H1 (cell line): Measurements from ENCODE around the gene OCLN. TPM values are rescaled to one million over a fixed set of nuclear protein-coding genes. Genes with fewer than 3 reads are reported as not detected.
A peak's percentile ranks its signal among the peaks of the same experiment; 100 is the strongest.
"Not testable (repeated sequence)": the region's sequence is repeated elsewhere in the genome, so short reads cannot be mapped to it uniquely, and the experiment has no call there.

Source experiments
- CTCF ChIA-PET: fragments of 300-600 bp; sonication (Branson Sonifier 250); formaldehyde crosslinking; loops from one replicate; lab custom pipeline; 2021; ENCODE audit not compliant: partially characterized antibody; lab: Charles Lee
- POLR2A ChIA-PET: fragments of 300-600 bp; sonication (Branson Sonifier 250); formaldehyde crosslinking; loops from one replicate; lab custom pipeline; 2021; ENCODE audit warnings: inconsistent platforms; ENCODE audit not compliant: partially characterized antibody; lab: Charles Lee
- DNase-seq, 2 experiments: peaks; one replicate each; pipeline versions ENCODE4 v3.0.0 to v3.0.0-alpha.2; 2010 to 2022; ENCODE audit warnings: low spot score in 2 of 2, low read depth in 1 of 2, mixed read lengths in 1 of 2
- FAIRE-seq: peaks from 2 replicates; lab custom pipeline; 2011; peaks lifted over from hg19 to GRCh38; lab: Jason Lieb, UNC
- H2AFZ ChIP-seq: 2 replicates; pipeline ENCODE4 v1.8.1; 2012; ENCODE audit warnings: low read length, inconsistent platforms
- H2AK5ac ChIP-seq: 2 replicates; pipeline ENCODE4 v1.6.1; 2013; ENCODE audit warnings: low read depth, low read length
- H2BK120ac ChIP-seq: replicated peaks from 2 replicates; pipeline ENCODE3; 2013; ENCODE audit warnings: low read depth, low read length, inconsistent platforms
- H2BK12ac ChIP-seq: 2 replicates; pipeline ENCODE4 v1.6.1; 2013; ENCODE audit warnings: low read depth, low read length
- H2BK15ac ChIP-seq: 2 replicates; pipeline ENCODE4 v1.6.1; 2013; ENCODE audit warnings: low read length
- H2BK20ac ChIP-seq: 2 replicates; pipeline ENCODE4 v1.6.1; 2013; ENCODE audit warnings: low read length
- H2BK5ac ChIP-seq: 2 replicates; pipeline ENCODE4 v1.6.1; 2013; ENCODE audit warnings: low read depth, low read length
- H3K14ac ChIP-seq: 2 replicates; pipeline ENCODE4 v1.6.1; 2013; ENCODE audit warnings: inconsistent platforms; ENCODE audit not compliant: insufficient read length
- H3K18ac ChIP-seq: 2 replicates; pipeline ENCODE4 v1.6.1; 2013; ENCODE audit warnings: low read length; ENCODE audit errors: extremely low read depth
- H3K23ac ChIP-seq: 2 replicates; pipeline ENCODE4 v1.6.1; 2013; ENCODE audit warnings: inconsistent platforms; ENCODE audit not compliant: insufficient read length
- H3K23me2 ChIP-seq: 2 replicates; pipeline ENCODE4 v1.6.1; 2013; ENCODE audit warnings: low read depth, low read length
- H3K27ac ChIP-seq: 2 replicates; pipeline ENCODE4 v1.6.1; 2011; ENCODE audit warnings: low read depth, low read length, inconsistent platforms
- H3K27me3 ChIP-seq, 4 experiments: replicated peaks in 1 of 4; 1 replicate in 1 of 4; 2 replicates in 3 of 4; pipeline versions ENCODE4 v1.6.1 to v1.8.1; 2011 to 2013; ENCODE audit warnings: low read length in 3 of 4, mild to moderate bottlenecking in 3 of 4, inconsistent platforms in 2 of 4, mixed read lengths in 2 of 4, moderate library complexity in 1 of 4; ENCODE audit not compliant: control insufficient read depth in 3 of 4, insufficient read depth in 3 of 4; ENCODE audit errors: extremely low read depth in 1 of 4
- H3K36me3 ChIP-seq, 4 experiments: 2 replicates each; pipeline versions ENCODE4 v1.6.1 to v1.8.1; 2011 to 2013; ENCODE audit warnings: mild to moderate bottlenecking in 4 of 4, low read length in 3 of 4, moderate library complexity in 2 of 4, control low read depth in 1 of 4, inconsistent platforms in 1 of 4; ENCODE audit not compliant: insufficient read depth in 4 of 4, control insufficient read depth in 2 of 4
- H3K4ac ChIP-seq: replicated peaks from 2 replicates; pipeline ENCODE3; 2013; ENCODE audit warnings: low read length, low read depth, mixed read lengths, inconsistent platforms; ENCODE audit not compliant: insufficient read length
- H3K4me1 ChIP-seq, 4 experiments: replicated peaks in 1 of 4; 1 replicate in 1 of 4; 2 replicates in 3 of 4; pipeline versions ENCODE4 v1.6.1 to v1.8.1; 2011 to 2013; ENCODE audit warnings: low read length in 3 of 4, inconsistent platforms in 2 of 4, mixed read lengths in 1 of 4; ENCODE audit not compliant: insufficient read depth in 4 of 4, control insufficient read depth in 3 of 4
- H3K4me2 ChIP-seq, 2 experiments: 2 replicates each; pipeline versions ENCODE4 v1.6.1 to v1.8.1; 2011 to 2013; ENCODE audit warnings: low read depth in 2 of 2, low read length in 2 of 2, control low read depth in 1 of 2, inconsistent platforms in 1 of 2, mild to moderate bottlenecking in 1 of 2; ENCODE audit not compliant: insufficient read depth in 1 of 2
- H3K4me3 ChIP-seq, 4 experiments: fragments of 200-600, 300-600 bp in 1 of 4; sonication (generic), shearing (Covaris generic), sonication (Bioruptor Twin) in 1 of 4; 2 replicates each; pipeline versions ENCODE4 v1.5.1 to v1.8.1; 2011 to 2016; ENCODE audit warnings: low read length in 4 of 4, low read depth in 3 of 4, control low read depth in 2 of 4, inconsistent platforms in 2 of 4, mild to moderate bottlenecking in 2 of 4, mixed read lengths in 1 of 4, moderate library complexity in 1 of 4; ENCODE audit not compliant: insufficient read depth in 2 of 4; ENCODE audit errors: extremely low read depth in 1 of 4
- H3K56ac ChIP-seq: replicated peaks from 2 replicates; pipeline ENCODE3; 2013; ENCODE audit warnings: low read depth, mild to moderate bottlenecking, mixed read lengths, low read length, inconsistent platforms; ENCODE audit not compliant: insufficient read length
- H3K79me1 ChIP-seq: 2 replicates; pipeline ENCODE4 v1.6.1; 2013; ENCODE audit warnings: low read depth, low read length, control low read depth
- H3K79me2 ChIP-seq, 2 experiments: 2 replicates each; pipeline versions ENCODE4 v1.6.1 to v1.8.1; 2012 to 2013; ENCODE audit warnings: low read length in 2 of 2, mild to moderate bottlenecking in 2 of 2, inconsistent platforms in 1 of 2; ENCODE audit not compliant: insufficient read depth in 2 of 2, control insufficient read depth in 1 of 2
- H3K9ac ChIP-seq, 4 experiments: replicated peaks in 1 of 4; 1 replicate in 1 of 4; 2 replicates in 3 of 4; pipeline versions ENCODE4 v1.6.1 to v1.8.1; 2011 to 2013; ENCODE audit warnings: low read depth in 3 of 4, low read length in 3 of 4, control low read depth in 2 of 4, mild to moderate bottlenecking in 2 of 4, moderate library complexity in 2 of 4, inconsistent platforms in 1 of 4; ENCODE audit errors: extremely low read depth in 1 of 4
- H3K9me3 ChIP-seq, 2 experiments: 2 replicates each; pipeline versions ENCODE4 v1.6.1 to v1.8.1; 2012 to 2013; ENCODE audit warnings: mild to moderate bottlenecking in 2 of 2, moderate library complexity in 2 of 2, control low read depth in 1 of 2, inconsistent platforms in 1 of 2, low read depth in 1 of 2, low read length in 1 of 2, mixed read lengths in 1 of 2; ENCODE audit not compliant: insufficient read depth in 2 of 2
- H4K20me1 ChIP-seq, 2 experiments: replicated peaks in 1 of 2; 2 replicates each; pipeline versions ENCODE3 to v1.8.1; 2011 to 2013; ENCODE audit warnings: inconsistent platforms in 2 of 2, low read length in 2 of 2, mild to moderate bottlenecking in 1 of 2; ENCODE audit not compliant: insufficient read depth in 2 of 2, control insufficient read depth in 1 of 2
- H4K5ac ChIP-seq: 2 replicates; pipeline ENCODE4 v1.6.1; 2013; ENCODE audit warnings: low read length, low read depth, mixed read lengths, inconsistent platforms; ENCODE audit not compliant: insufficient read length
- H4K8ac ChIP-seq: 2 replicates; pipeline ENCODE4 v1.8.0; 2013; ENCODE audit warnings: mild to moderate bottlenecking, moderate library complexity, low read length, inconsistent platforms; ENCODE audit not compliant: insufficient read depth; ENCODE audit errors: extremely low read depth
- H4K91ac ChIP-seq: replicated peaks from 2 replicates; pipeline ENCODE3; 2013; ENCODE audit warnings: low read length, mixed read lengths, inconsistent platforms; ENCODE audit not compliant: insufficient read length
- CTCF ChIP-seq, 3 experiments: IDR thresholded peaks; 1 replicate in 2 of 3; 2 replicates in 1 of 3; pipeline versions ENCODE4 v1.5.1 to v1.6.1; 2011; ENCODE audit warnings: low read length in 3 of 3, mild to moderate bottlenecking in 3 of 3, inconsistent platforms in 2 of 3, low read depth in 1 of 3, moderate library complexity in 1 of 3; ENCODE audit not compliant: insufficient read depth in 1 of 3; ENCODE audit errors: control extremely low read depth in 1 of 3
- E2F6 ChIP-seq: IDR thresholded peaks from 2 replicates; pipeline ENCODE4 v1.6.1; 2012; ENCODE audit warnings: inconsistent platforms
- PHF8 ChIP-seq: fragments of 200-600 bp; sonication (generic); conservative IDR thresholded peaks from 2 replicates; pipeline ENCODE4 v1.7.1; 2012; ENCODE audit warnings: low read depth, mild to moderate bottlenecking, inconsistent platforms, low read length, moderate library complexity
- POLR2A ChIP-seq, 2 experiments: IDR thresholded peaks; 1 replicate in 1 of 2; 2 replicates in 1 of 2; pipeline ENCODE4 v1.6.1; 2011; ENCODE audit warnings: low read depth in 2 of 2, low read length in 2 of 2, mild to moderate bottlenecking in 2 of 2; ENCODE audit errors: control extremely low read depth in 1 of 2
- POLR2AphosphoS5 ChIP-seq: IDR thresholded peaks from 2 replicates; pipeline ENCODE4 v1.6.1; 2011; ENCODE audit warnings: low read depth, low read length
- RAD21 ChIP-seq, 2 experiments: IDR thresholded peaks in 1 of 2; conservative IDR thresholded peaks in 1 of 2; 2 replicates each; pipeline ENCODE4 v1.6.1; 2011; ENCODE audit warnings: low read depth in 2 of 2, low read length in 2 of 2, improper control_type of control experiment in 1 of 2, inconsistent platforms in 1 of 2, mild to moderate bottlenecking in 1 of 2, moderate library complexity in 1 of 2
- TAF1 ChIP-seq: IDR thresholded peaks from 2 replicates; pipeline ENCODE4 v1.6.1; 2011; ENCODE audit warnings: mild to moderate bottlenecking, low read depth, low read length
- TBP ChIP-seq: IDR thresholded peaks from 2 replicates; pipeline ENCODE4 v1.6.1; 2011; ENCODE audit warnings: low read depth, low read length, improper control_type of control experiment
- TEAD4 ChIP-seq: IDR thresholded peaks from 2 replicates; pipeline ENCODE4 v1.6.1; 2012; ENCODE audit warnings: low read depth, low read length, inconsistent platforms, mixed read lengths
- YY1 ChIP-seq: IDR thresholded peaks from 2 replicates; pipeline ENCODE4 v1.6.1; 2011; ENCODE audit warnings: low read depth, mild to moderate bottlenecking, low read length
- WGBS, 2 experiments: shearing (Covaris generic) in 1 of 2; methylation state at CpG; one replicate each; pipeline versions ENCODE4 v1.1.6 to v1.1.7; 2013 to 2015; ENCODE audit warnings: low lambda C conversion rate in 2 of 2, mixed read lengths in 2 of 2, inconsistent platforms in 1 of 2, low coverage in 1 of 2, missing lambda C conversion rate in 1 of 2; ENCODE audit not compliant: insufficient replicate concordance in 2 of 2, insufficient coverage in 1 of 2, insufficient read length in 1 of 2; ENCODE audit errors: extremely low coverage in 1 of 2, missing lambda C conversion rate in 1 of 2; 5-methylcytosine and 5-hydroxymethylcytosine counted together
- polyA plus RNA-seq, 7 experiments: library from polyadenylated mRNA; depleted of rRNA in 3 of 7; stranded (reverse) in 5 of 7; unstranded in 2 of 7; fragments of >200 nt in 5 of 7; fragments of 200-250 nt in 2 of 7; gene quantifications; 1 replicate in 5 of 7; 2 replicates in 1 of 7; 4 replicates in 1 of 7; pipeline versions ENCODE4 v1.2.1 to v1.2.3, GENCODE V29; 2011 to 2013; ENCODE audit warnings: missing spikeins in 2 of 7, mixed read lengths in 2 of 7
- total RNA-seq: library from RNA; stranded (reverse); fragmentation: NEBNext Ultra II Directional; extraction: Animal tissue kit (Norgen Biotek cat#: 25700); gene quantifications from 2 replicates; pipeline ENCODE4 v1.2.1, GENCODE V29; 2021

OCLN gene
- total and polyA plus RNA-seq, 2 of the 8 experiments (the other 6 are each of a cell fraction or from before 2014, with no cell fraction given) = 27.9 to 85.5 TPM

GRCh38 chr5:69559908-69560330, 67.3 kb downstream of the OCLN start, which contains the start of gene GTF2H2C:
GTF2H2C (plus strand) TSS chr5:69560191; CDS start chr5:69565133, 4,942 bp downstream.
- not testable (repeated sequence) for H2BK120ac ChIP-seq
- TF ChIP-seq YY1 (0 out of 2 replicates have a peak, but pooled peaks have one; percentile 64), POLR2A (IDR thresholded peaks at IDR 0.05; ENCODE audit: control extremely low read depth in 1 of 2, low read depth in 2 of 2, low read length in 2 of 2) (peak; percentile 46 to 55; a peak in 2 of 3 replicates), CTCF (IDR thresholded peaks at IDR 0.05; ENCODE audit: control extremely low read depth in 1 of 3, insufficient read depth in 1 of 3, low read depth in 1 of 3, low read length in 3 of 3) (peak in 1 of 3 experiments; percentile 32; a peak in 1 of 4 replicates), E2F6 (0 out of 2 replicates have a peak, but pooled peaks have one; percentile 17), TAF1 (peak; percentile 79), TBP (peak; percentile 75), PHF8 (0 out of 2 replicates have a peak, but pooled peaks have one; percentile 12), RAD21 (IDR thresholded peaks at IDR 0.05 in 1 of 2, conservative IDR thresholded peaks at IDR 0.05 in 1 of 2; ENCODE audit: low read depth in 2 of 2, low read length in 2 of 2) (peak; percentile 34 to 35; a peak in 3 of 4 replicates), TEAD4 (0 out of 2 replicates have a peak, but pooled peaks have one; percentile 16), POLR2AphosphoS5 (0 out of 2 replicates have a peak, but pooled peaks have one; percentile 26)

More at GRCh38 chr5:69559908-69560330, 67.3 kb downstream of the OCLN start, which contains the start of gene GTF2H2C:
- H4K91ac ChIP-seq, H2BK20ac ChIP-seq, H3K18ac ChIP-seq, H2AK5ac ChIP-seq, H3K23ac ChIP-seq, H3K56ac ChIP-seq, FAIRE-seq, H2BK12ac ChIP-seq, H3K79me2 ChIP-seq, H3K79me1 ChIP-seq, H3K14ac ChIP-seq, H3K9me3 ChIP-seq, H2AFZ ChIP-seq, H2BK5ac ChIP-seq, H3K4me1 ChIP-seq, H3K27me3 ChIP-seq, H2BK15ac ChIP-seq, H4K5ac ChIP-seq, H3K36me3 ChIP-seq, H4K20me1 ChIP-seq, H3K4ac ChIP-seq, H3K23me2 ChIP-seq, CTCF ChIA-PET: not testable (repeated sequence)
- DNase-seq = peak in 1 of 2 experiments; percentile 74
- Histone ChIP-seq H4K8ac (peak within 1 kb of the TSS; percentile 68; the same call in 1 of the 2 replicates), H3K27ac (peak within 1 kb of the TSS; percentile 73; the same call in 1 of the 2 replicates), H3K4me3 (peak within 1 kb of the TSS; percentile 32 to 54 (median 34); a peak in 7 of 8 replicates), H3K4me2 (peak within 1 kb of the TSS; percentile 34 to 56; a peak in 3 of 4 replicates), H3K9ac (peak within 1 kb of the TSS in 2 of 4 experiments; percentile 54 to 58; a peak in 3 of 7 replicates)
- 1% methylated on average over 28 of the region's 40 CpGs; no CpG with 5 or more reads in 1 of the 2 experiments for WGBS, 2 experiments
- POLR2A ChIA-PET = interaction anchor here (1.4 kb wide), 1 partner anchor 67 kb away, joined by 3 read pairs; no protein-coding TSS in a partner anchor
